Mucosa of rectum (tissue), 2 donors: Measurements from ENCODE around the gene FAM83G.
A peak's percentile ranks its signal among the peaks of the same experiment; 100 is the strongest.

Source experiments
- H3K27ac ChIP-seq, 2 donors: one replicate each; pipeline ENCODE4 v1.7.0; 2013; ENCODE audit warnings: inconsistent platforms in 2 of 2, low read depth in 2 of 2, low read length in 2 of 2
- H3K27me3 ChIP-seq, 2 donors: one replicate each; pipeline ENCODE4 v1.7.0; 2013; ENCODE audit warnings: low read length in 2 of 2; ENCODE audit not compliant: control insufficient read depth in 2 of 2, insufficient read depth in 2 of 2
- H3K36me3 ChIP-seq, 2 donors: one replicate each; pipeline ENCODE4 v1.7.0; 2013; ENCODE audit warnings: low read length in 2 of 2; ENCODE audit not compliant: control insufficient read depth in 2 of 2, insufficient read depth in 2 of 2
- H3K4me1 ChIP-seq, 2 donors: one replicate each; pipeline ENCODE4 v1.7.0; 2013; ENCODE audit warnings: low read length in 2 of 2, mild to moderate bottlenecking in 1 of 2; ENCODE audit not compliant: control insufficient read depth in 2 of 2, insufficient read depth in 2 of 2
- H3K4me3 ChIP-seq, 2 donors: one replicate each; pipeline ENCODE4 v1.7.0; 2013; ENCODE audit warnings: low read length in 2 of 2
- H3K9ac ChIP-seq, 2 donors: one replicate each; pipeline ENCODE4 v1.7.0; 2013; ENCODE audit warnings: low read length in 2 of 2, low read depth in 1 of 2, mild to moderate bottlenecking in 1 of 2
- H3K9me3 ChIP-seq, 2 donors: one replicate each; pipeline ENCODE4 v1.7.0; 2013; ENCODE audit warnings: low read length in 2 of 2; ENCODE audit not compliant: control insufficient read depth in 2 of 2
- donor health status: healthy.
- donor health status: Normal muscosa, but diverticular disease.

FAM83G gene

DNA sequence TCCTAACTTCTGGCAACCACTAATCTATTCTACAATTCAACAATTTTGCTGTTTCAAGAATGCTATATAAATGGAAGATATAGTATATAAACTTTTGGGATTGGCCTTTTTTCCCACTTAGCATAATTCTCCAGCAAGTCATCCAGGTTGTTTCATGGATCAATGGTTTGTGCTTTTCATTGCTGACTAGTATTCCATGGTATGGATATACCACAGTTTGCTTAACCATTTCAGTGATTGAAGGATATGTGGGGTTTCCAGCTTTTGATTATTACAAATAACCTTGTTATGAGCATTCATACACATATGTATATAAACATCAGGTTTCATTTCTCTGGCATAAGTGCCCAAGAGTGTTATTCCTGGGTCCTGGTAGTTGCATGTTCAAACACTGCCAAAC, 2.1 kb upstream of the FAM83G start:
- no peaks in the 10 kb centered on the region for H3K36me3 ChIP-seq
- H3K4me3 ChIP-seq: no peak overlapping the region
- H3K27me3 ChIP-seq: no peaks in the 10 kb centered on the region
- no peak overlapping the region for H3K9ac ChIP-seq
- H3K9me3 ChIP-seq: no peaks in the 10 kb centered on the region
- peaks cover 39 to 43% of the 10 kb centered on the region in 2 donors for H3K4me1 ChIP-seq
- no peak overlapping the region for H3K27ac ChIP-seq

DNA sequence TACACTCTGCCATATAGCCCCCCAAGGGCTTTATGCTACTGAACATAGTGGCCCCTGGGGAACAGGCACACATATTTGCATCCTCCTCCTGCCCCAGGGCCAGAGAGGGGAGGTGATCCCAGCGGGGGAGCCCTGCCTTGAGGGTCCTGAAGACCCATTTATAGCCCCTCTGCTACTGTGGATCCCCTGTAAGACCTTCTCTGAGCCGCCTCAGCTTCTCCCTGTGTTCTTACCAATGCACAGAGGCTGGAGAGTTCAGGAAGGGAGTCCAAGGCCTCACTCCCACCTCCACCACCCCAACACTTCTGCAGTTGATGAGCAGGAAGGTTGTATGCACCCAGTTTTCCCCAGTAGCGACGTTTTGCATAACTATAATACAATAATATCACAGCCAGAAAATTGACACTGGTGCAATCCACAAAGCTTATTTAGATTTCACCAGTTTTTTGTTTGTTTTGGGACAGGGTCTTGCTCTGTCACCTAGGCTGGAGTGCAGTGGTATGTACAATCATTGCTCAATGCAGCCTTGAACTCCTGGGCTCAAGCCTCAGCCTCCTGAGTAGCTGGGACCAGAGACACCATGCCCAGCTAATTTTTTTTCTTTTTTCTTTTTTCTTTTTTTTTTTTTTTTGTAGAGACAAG, 1.3 kb upstream of the FAM83G start:
- H3K4me3 ChIP-seq: no peak overlapping the region
- H3K4me1 ChIP-seq: peaks cover 40 to 43% of the 10 kb centered on the region in 2 donors
- no peaks in the 10 kb centered on the region for H3K9me3 ChIP-seq
- H3K9ac ChIP-seq: no peak overlapping the region
- no peak overlapping the region for H3K27ac ChIP-seq
- no peaks in the 10 kb centered on the region for H3K36me3 ChIP-seq
- H3K27me3 ChIP-seq: no peaks in the 10 kb centered on the region

GRCh38 chr17:19005137-19005773, 691 bp upstream of the FAM83G start:
- H3K27me3 ChIP-seq: no peaks in the 10 kb centered on the region
- peak overlapping the region; percentile 79 to 95 for H3K4me3 ChIP-seq
- H3K36me3 ChIP-seq: no peaks in the 10 kb centered on the region
- H3K4me1 ChIP-seq: peaks cover 40 to 41% of the 10 kb centered on the region in 2 donors
- no peaks in the 10 kb centered on the region for H3K9me3 ChIP-seq
- peak overlapping the region; percentile 85 to 86 for H3K9ac ChIP-seq
- peak overlapping the region; percentile 88 to 91 for H3K27ac ChIP-seq

DNA sequence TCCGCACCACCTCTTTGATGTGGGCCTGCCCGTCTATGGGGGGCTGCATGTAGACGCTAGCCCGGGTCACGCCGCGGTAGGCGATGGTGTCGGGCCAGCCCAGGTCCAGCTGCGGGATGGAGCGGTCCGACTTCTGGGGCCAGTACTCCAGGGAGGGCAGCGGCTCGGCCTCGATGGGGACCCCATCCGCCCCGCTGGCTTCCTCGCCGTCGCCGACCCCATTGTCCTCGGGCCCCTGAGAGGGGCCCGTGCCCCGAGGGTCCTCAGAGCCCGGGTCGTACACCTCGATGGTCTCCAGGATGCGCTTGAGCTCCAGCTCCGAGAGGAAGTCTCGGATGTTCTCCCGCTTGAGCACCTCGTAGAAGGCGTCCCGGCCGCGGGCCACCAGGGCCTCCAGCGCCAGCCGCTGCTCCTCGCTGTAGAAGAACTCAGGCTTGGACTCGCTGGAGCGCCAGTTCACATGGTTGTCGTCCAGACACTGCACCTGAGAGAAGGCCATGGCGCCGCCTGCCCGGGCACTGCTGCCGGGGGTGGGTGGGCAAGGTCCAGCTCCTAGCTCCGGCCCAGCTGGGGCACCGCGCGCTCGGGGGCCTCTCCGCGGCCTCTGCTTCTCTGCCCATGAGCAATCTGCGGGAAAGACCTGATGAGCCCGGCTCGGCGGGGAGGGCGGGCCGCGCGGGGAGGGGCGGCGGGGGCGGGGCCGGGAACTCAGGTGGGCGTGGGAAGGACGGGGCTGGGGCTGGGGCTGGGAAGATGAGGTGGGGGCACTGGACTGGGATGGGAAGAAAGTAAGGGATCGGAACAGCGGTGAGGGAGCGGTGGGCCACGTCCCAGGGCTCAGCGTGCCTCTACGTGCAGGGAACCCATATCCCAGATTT, 782 bp downstream of the FAM83G start:
- peaks cover 38 to 43% of the 10 kb centered on the region in 2 donors for H3K4me1 ChIP-seq
- H3K9ac ChIP-seq: peak overlapping the region; percentile 74 to 90
- no peaks in the 10 kb centered on the region for H3K9me3 ChIP-seq
- H3K27me3 ChIP-seq: no peaks in the 10 kb centered on the region
- peak overlapping the region; percentile 79 to 95 for H3K4me3 ChIP-seq
- H3K27ac ChIP-seq: peak overlapping the region; percentile 82 to 91
- peaks cover 2 to 4% of the 10 kb centered on the region in 2 donors for H3K36me3 ChIP-seq

- peaks cover 41 to 47% of the 10 kb centered on the region in 2 donors for H3K4me1 ChIP-seq
- no peaks in the 10 kb centered on the region for H3K9me3 ChIP-seq
- peak overlapping the region; percentile 74 to 90 for H3K9ac ChIP-seq
- no peaks in the 10 kb centered on the region for H3K27me3 ChIP-seq
- H3K4me3 ChIP-seq: peak overlapping the region; percentile 71 to 95
- peaks cover 2 to 4% of the 10 kb centered on the region in 2 donors for H3K36me3 ChIP-seq
- peak overlapping the region; percentile 80 to 91 for H3K27ac ChIP-seq
Observed at GRCh38 chr17:19002805-19003542, 1.6 kb downstream of the FAM83G start.

DNA sequence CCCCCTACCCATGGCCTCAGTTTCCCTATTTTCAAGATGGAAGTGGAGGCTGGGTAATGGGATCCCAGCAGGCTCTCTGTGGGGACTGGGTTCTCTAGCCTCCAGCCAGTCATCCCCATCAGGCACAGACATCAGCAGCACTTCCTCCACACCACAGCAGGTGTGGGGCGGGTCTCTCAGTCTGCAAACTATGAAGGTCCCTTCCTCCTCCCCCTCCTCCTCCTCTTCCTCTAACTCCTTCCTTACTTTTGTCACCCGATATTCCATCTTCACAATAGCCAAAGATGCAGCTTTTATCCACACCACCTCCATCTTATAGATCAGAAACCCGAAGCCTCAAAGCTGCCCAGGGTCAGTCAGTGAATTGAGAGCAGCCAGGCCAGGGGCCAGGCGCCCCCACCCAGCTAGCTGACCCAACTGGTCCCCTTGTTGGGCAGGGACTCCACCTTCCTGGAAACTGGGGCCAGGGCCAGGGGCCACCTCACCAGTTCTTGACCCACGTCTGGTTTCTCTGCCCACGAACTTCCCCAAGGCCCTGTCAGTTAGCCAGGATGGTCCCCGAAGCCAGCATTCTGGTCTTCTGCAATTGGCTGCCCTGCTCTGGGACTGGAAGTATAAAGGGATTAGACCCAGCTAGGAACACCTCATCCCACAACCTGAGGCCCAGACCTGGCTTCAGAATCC, 2.5 kb downstream of the FAM83G start:
- Histone ChIP-seq H3K27me3 (no peaks in the 10 kb centered on the region), H3K4me3 (peak overlapping the region; percentile 71 to 95), H3K36me3 (peaks cover 4% of the 10 kb centered on the region in 2 donors), H3K9me3 (no peaks in the 10 kb centered on the region), H3K9ac (peak overlapping the region in 1 of 2 donors; percentile 90), H3K27ac (peak overlapping the region in 1 of 2 donors; percentile 28), H3K4me1 (peaks cover 45 to 57% of the 10 kb centered on the region in 2 donors)

DNA sequence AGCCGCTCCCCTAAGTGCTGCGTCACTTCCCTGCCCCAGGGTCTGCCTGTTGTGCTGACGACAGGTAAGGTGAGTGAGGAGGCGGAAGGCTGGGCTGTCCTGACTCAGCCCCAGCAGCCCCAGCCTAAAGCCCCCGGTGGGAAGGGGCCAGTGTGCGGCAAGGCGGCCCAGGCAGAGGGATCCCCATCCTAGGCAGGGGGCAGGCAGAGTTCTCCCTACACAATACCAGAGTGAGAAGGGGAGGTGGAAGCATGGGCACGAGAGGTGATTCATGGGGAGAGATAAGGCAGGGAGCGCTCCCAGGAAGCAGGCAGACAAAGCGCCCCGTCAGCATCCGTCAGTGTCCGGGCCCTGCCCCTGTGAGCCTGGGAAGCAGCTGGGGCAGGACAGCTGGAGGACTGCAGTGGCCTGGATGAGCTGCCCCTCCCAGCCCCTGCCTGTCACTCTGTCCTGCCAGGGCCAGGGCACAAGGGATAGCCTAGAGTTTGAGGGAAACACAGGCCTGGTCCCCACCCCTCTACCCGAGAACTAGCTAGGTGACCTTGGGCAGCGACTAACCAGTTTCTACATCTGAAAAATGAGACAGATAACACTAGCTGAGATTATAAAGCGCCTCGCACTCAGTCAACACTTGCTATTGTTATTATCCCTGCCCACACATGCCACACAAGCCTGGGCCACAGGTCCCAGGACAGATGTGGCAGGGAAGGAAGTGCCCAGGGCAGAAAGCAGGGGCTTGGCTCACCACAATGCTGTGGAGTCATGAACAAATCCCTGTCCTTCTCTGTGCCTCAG, 3.8 kb downstream of the FAM83G start:
- Histone ChIP-seq H3K9me3 (no peaks in the 10 kb centered on the region), H3K4me3 (peak overlapping the region in 1 of 2 donors; percentile 37), H3K27me3 (no peaks in the 10 kb centered on the region), H3K36me3 (peaks cover 4 to 7% of the 10 kb centered on the region in 2 donors), H3K4me1 (peaks cover 45 to 62% of the 10 kb centered on the region in 2 donors), H3K9ac (peak overlapping the region; percentile 14 to 90), H3K27ac (peak overlapping the region; percentile 63 to 85)

DNA sequence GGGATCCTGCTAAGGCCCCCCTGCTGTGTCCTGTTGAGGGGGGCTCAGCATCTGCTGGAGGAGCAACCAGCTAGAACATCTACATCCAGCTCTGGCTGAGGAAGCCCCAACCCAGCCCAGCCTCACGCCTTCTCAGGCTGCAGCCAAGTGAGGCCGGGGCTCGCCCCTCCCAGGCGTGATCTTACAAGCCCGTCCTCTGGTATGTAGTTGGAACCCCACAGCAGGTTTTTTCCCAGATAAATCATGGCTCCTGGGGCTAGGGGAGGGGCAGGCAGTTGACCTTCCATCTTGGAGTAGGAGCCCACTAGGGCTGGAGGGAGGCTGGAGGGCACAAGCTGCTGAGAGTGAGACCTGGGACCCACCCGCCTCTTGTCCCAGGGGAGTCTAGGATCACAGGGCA, 4.7 kb downstream of the FAM83G start:
- no peak overlapping the region for H3K4me3 ChIP-seq
- no peaks in the 10 kb centered on the region for H3K27me3 ChIP-seq
- peaks cover 4 to 7% of the 10 kb centered on the region in 2 donors for H3K36me3 ChIP-seq
- no peak overlapping the region for H3K9ac ChIP-seq
- H3K9me3 ChIP-seq: no peaks in the 10 kb centered on the region
- H3K27ac ChIP-seq: no peak overlapping the region
- peaks cover 40 to 57% of the 10 kb centered on the region in 2 donors for H3K4me1 ChIP-seq

- H3K4me1 ChIP-seq: peaks cover 38 to 57% of the 10 kb centered on the region in 2 donors
- no peak overlapping the region for H3K9ac ChIP-seq
- no peak overlapping the region for H3K27ac ChIP-seq
- H3K36me3 ChIP-seq: peaks cover 4 to 7% of the 10 kb centered on the region in 2 donors
- H3K9me3 ChIP-seq: no peaks in the 10 kb centered on the region
- no peaks in the 10 kb centered on the region for H3K27me3 ChIP-seq
- H3K4me3 ChIP-seq: no peak overlapping the region
Observed at GRCh38 chr17:18999394-18999793, 5.2 kb downstream of the FAM83G start.
